ENCODE measurements around the gene CDKN1A.

CDKN1A gene

GRCh38 chr6:36656441-36656840 lies 22.1 kb upstream of the CDKN1A start:
- no peak for DNase-seq (ENCODE audit: low read depth)
- no peak overlapping the region for H3K4me3 ChIP-seq (ENCODE audit: low read depth, low read length)
- TF ChIP-seq CTCF (conservative IDR thresholded peaks at IDR 0.05; ENCODE audit: low read depth, low read length): no peak

- no peak overlapping the region for H3K4me3 ChIP-seq (ENCODE audit: low read depth, low read length)
- TF ChIP-seq CTCF (conservative IDR thresholded peaks at IDR 0.05; ENCODE audit: low read depth, low read length): peak; percentile 6
- no peak for DNase-seq (ENCODE audit: low read depth)
Observed at GRCh38 chr6:36657271-36657670, 21.2 kb upstream of the CDKN1A start.

GRCh38 chr6:36657942-36658544 lies 20.5 kb upstream of the CDKN1A start:
- H3K4me3 ChIP-seq (ENCODE audit: low read depth, low read length): no peak overlapping the region
- DNase-seq (ENCODE audit: low read depth): peak; percentile 64
- TF ChIP-seq CTCF (conservative IDR thresholded peaks at IDR 0.05; ENCODE audit: low read depth, low read length): no peak

- peak; percentile 78 for DNase-seq (ENCODE audit: low read depth)
- TF ChIP-seq CTCF (conservative IDR thresholded peaks at IDR 0.05; ENCODE audit: low read depth, low read length): no peak
- H3K4me3 ChIP-seq (ENCODE audit: low read depth, low read length): no peak overlapping the region
Observed at GRCh38 chr6:36659271-36659670, 19.2 kb upstream of the CDKN1A start.

- peak; percentile 55 for DNase-seq (ENCODE audit: low read depth)
- peak overlapping the region; percentile 37 for H3K4me3 ChIP-seq (ENCODE audit: low read depth, low read length)
- no peak for TF ChIP-seq CTCF (conservative IDR thresholded peaks at IDR 0.05; ENCODE audit: low read depth, low read length)
Observed at GRCh38 chr6:36660771-36661471, 17.6 kb upstream of the CDKN1A start.

- H3K4me3 ChIP-seq (ENCODE audit: low read depth, low read length): no peak overlapping the region
- DNase-seq (ENCODE audit: low read depth): no peak
- no peak for TF ChIP-seq CTCF (conservative IDR thresholded peaks at IDR 0.05; ENCODE audit: low read depth, low read length)
Observed at GRCh38 chr6:36662380-36662779, 16.1 kb upstream of the CDKN1A start.

GRCh38 chr6:36662827-36663256 lies 15.7 kb upstream of the CDKN1A start:
- no peak for TF ChIP-seq CTCF (conservative IDR thresholded peaks at IDR 0.05; ENCODE audit: low read depth, low read length)
- H3K4me3 ChIP-seq (ENCODE audit: low read depth, low read length): no peak overlapping the region
- no peak for DNase-seq (ENCODE audit: low read depth)

All from choroid plexus epithelial cell (primary cell).